Measurements from ENCODE around the gene PPP3R2. TPM values are rescaled to one million over a fixed set of nuclear protein-coding genes. Genes with fewer than 3 reads are reported as not detected.

PPP3R2 gene
- polyA plus RNA-seq, 2 of the 4 experiments (the other 2 are of a cell fraction) = not detected

GRCh38 chr9:101601904-101602765, 7.4 kb upstream of the PPP3R2 start (continued):
- no peak for TF ChIP-seq POLR2AphosphoS2 (conservative IDR thresholded peaks at IDR 0.05; ENCODE audit: low read length)
- no peak for TF ChIP-seq RCOR1 (IDR thresholded peaks at IDR 0.05; ENCODE audit: low read depth, low read length)
- TF ChIP-seq ELK1 (IDR thresholded peaks at IDR 0.05; ENCODE audit: low read depth, low read length) = no peak

GRCh38 chr9:101593345-101593744, 1.4 kb downstream of the PPP3R2 start:
- 33% methylated on average over 2 of the region's 2 CpGs for WGBS (ENCODE audit: missing lambda C conversion rate)
- ATAC-seq (peak in 1 of 2 experiments; percentile 25; a peak in 2 of 6 replicates), FAIRE-seq (no peak)

GRCh38 chr9:101592788-101593187, 2.0 kb downstream of the PPP3R2 start:
- ChIA-PET POLR2A (no interaction called here), CTCF (interaction anchor here (1.5 to 2.4 kb wide), 2 partner anchors 9 to 25 kb away, joined by 6 read pairs; no protein-coding TSS in a partner anchor)
- no peak for TF ChIP-seq POLR2AphosphoS2 (conservative IDR thresholded peaks at IDR 0.05; ENCODE audit: low read length)
- TF ChIP-seq MAFK (IDR thresholded peaks at IDR 0.05; ENCODE audit: partially characterized antibody) = no peak
- TF ChIP-seq NR3C1 (IDR thresholded peaks at IDR 0.05) = no peak
- TF ChIP-seq RARB (CRISPR knock-in tag; IDR thresholded peaks at IDR 0.05) = no peak
- no peak for TF ChIP-seq HOXB13 (CRISPR knock-in tag; IDR thresholded peaks at IDR 0.05; ENCODE audit: low read depth)
- TF ChIP-seq RCOR1 (IDR thresholded peaks at IDR 0.05; ENCODE audit: low read depth, low read length) = no peak
- no peak for TF ChIP-seq PBX3 (IDR thresholded peaks at IDR 0.05)
- no peak for TF ChIP-seq HDAC2 (IDR thresholded peaks at IDR 0.05)
- TF ChIP-seq JUNB (IDR thresholded peaks at IDR 0.05) = no peak
- no peak for TF ChIP-seq CTCF (IDR thresholded peaks at IDR 0.05)
- TF ChIP-seq ZC3H11A (IDR thresholded peaks at IDR 0.05) = no peak
- no peak for TF ChIP-seq ATOH8 (CRISPR knock-in tag; IDR thresholded peaks at IDR 0.05; ENCODE audit: low read depth)
- no peak for TF ChIP-seq FOXS1 (CRISPR knock-in tag; IDR thresholded peaks at IDR 0.05)
- no peak for TF ChIP-seq CHD4 (IDR thresholded peaks at IDR 0.05; ENCODE audit: borderline replicate concordance)
- no peak for TF ChIP-seq POLR2A (IDR thresholded peaks at IDR 0.05; ENCODE audit: low read length)
- no peak for TF ChIP-seq NFE2L2 (conservative IDR thresholded peaks at IDR 0.05; ENCODE audit: low read length)
- no peak for TF ChIP-seq TP53 (CRISPR knock-in tag; IDR thresholded peaks at IDR 0.05)
- no peak for TF ChIP-seq MYC (IDR thresholded peaks at IDR 0.05; ENCODE audit: borderline replicate concordance, low read length)
- no peak for TF ChIP-seq KDM5A (IDR thresholded peaks at IDR 0.05)
- DNase-seq (ENCODE audit: low read depth in 1 of 2, low spot score in 1 of 2) = no peak
- Histone ChIP-seq H3K4me3 (no peak overlapping the region), H3K4me1 (peaks cover 12% of the 10 kb centered on the region), H3K9me3 (no peaks in the 10 kb centered on the region), H3K4me2 (no peak overlapping the region), H3K27ac (no peak overlapping the region)
- FAIRE-seq = no peak
- ATAC-seq = no peak

More at GRCh38 chr9:101593345-101593744, 1.4 kb downstream of the PPP3R2 start:
- DNase-seq (ENCODE audit: low read depth in 1 of 2, low spot score in 1 of 2) = no peak
- H3K27ac ChIP-seq = no peak overlapping the region
- H3K4me1 ChIP-seq = peaks cover 7% of the 10 kb centered on the region; the same call in 1 of the 3 replicates
- H3K4me3 ChIP-seq = no peak overlapping the region
- no peaks in the 10 kb centered on the region for H3K9me3 ChIP-seq
- TF ChIP-seq HOXB5 (CRISPR knock-in tag; IDR thresholded peaks at IDR 0.05) (no peak), RARB (CRISPR knock-in tag; IDR thresholded peaks at IDR 0.05) (no peak), NPAS2 (CRISPR knock-in tag; IDR thresholded peaks at IDR 0.05; ENCODE audit: borderline replicate concordance) (no peak), ATOH8 (CRISPR knock-in tag; IDR thresholded peaks at IDR 0.05; ENCODE audit: low read depth) (no peak), TP53 (CRISPR knock-in tag; IDR thresholded peaks at IDR 0.05) (no peak), ZFP36 (IDR thresholded peaks at IDR 0.05; ENCODE audit: borderline replicate concordance, partially characterized antibody) (no peak)
- TF ChIP-seq, protein P1, sequence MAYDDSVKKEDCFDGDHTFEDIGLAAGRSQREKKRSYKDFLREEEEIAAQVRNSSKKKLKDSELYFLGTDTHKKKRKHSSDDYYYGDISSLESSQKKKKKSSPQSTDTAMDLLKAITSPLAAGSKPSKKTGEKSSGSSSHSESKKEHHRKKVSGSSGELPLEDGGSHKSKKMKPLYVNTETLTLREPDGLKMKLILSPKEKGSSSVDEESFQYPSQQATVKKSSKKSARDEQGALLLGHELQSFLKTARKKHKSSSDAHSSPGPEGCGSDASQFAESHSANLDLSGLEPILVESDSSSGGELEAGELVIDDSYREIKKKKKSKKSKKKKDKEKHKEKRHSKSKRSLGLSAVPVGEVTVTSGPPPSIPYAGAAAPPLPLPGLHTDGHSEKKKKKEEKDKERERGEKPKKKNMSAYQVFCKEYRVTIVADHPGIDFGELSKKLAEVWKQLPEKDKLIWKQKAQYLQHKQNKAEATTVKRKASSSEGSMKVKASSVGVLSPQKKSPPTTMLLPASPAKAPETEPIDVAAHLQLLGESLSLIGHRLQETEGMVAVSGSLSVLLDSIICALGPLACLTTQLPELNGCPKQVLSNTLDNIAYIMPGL (CRISPR knock-in tag; IDR thresholded peaks at IDR 0.05; ENCODE audit: borderline replicate concordance) = no peak
- ChIA-PET POLR2A (interaction anchor here (0.9 kb wide), 1 partner anchor 8 kb away, joined by 3 read pairs; no protein-coding TSS in a partner anchor), CTCF (interaction anchor here (1.5 kb wide), 1 partner anchor 8 kb away, joined by 6 read pairs; no protein-coding TSS in a partner anchor)
- no peak overlapping the region for H3K4me2 ChIP-seq
